GM19438 (cell line): Measurements from ENCODE around the gene SNAPC2.

ENCODE experiments used
- ATAC-seq: cut with Tn5 transposase; IDR thresholded peaks from one replicate; pipeline ENCODE4 v1.9.1; 2021; ENCODE audit warnings: low read depth; ENCODE audit not compliant: unreplicated experiment

The SNAPC2 gene

GRCh38 chr19:7919610-7920518, at the start of gene SNAPC2:
SNAPC2 (plus strand) TSS chr19:7920338; CDS start chr19:7920367, 29 bp downstream.
- ATAC-seq, result peak; percentile 61

GRCh38 chr19:7870571-7871436, 49.3 kb upstream of the SNAPC2 start:
- no peak for ATAC-seq

- ATAC-seq, result no peak
Measured at GRCh38 chr19:7871437-7872305, 48.5 kb upstream of the SNAPC2 start.

- ATAC-seq, result no peak
Measured at GRCh38 chr19:7872306-7873204, 47.6 kb upstream of the SNAPC2 start.

GRCh38 chr19:7873304-7874075, 46.6 kb upstream of the SNAPC2 start:
- no peak for ATAC-seq

- ATAC-seq, result no peak
Measured at GRCh38 chr19:7874076-7874896, 45.9 kb upstream of the SNAPC2 start, which contains the start of gene PRR36. PRR36 (minus strand) TSS chr19:7874390; CDS start chr19:7873689, 701 bp downstream.

- no peak for ATAC-seq
Measured at GRCh38 chr19:7874897-7875273, 45.3 kb upstream of the SNAPC2 start.

GRCh38 chr19:7877249-7877836, 42.8 kb upstream of the SNAPC2 start:
- ATAC-seq, result no peak

GRCh38 chr19:7879111-7879807, 40.9 kb upstream of the SNAPC2 start:
- ATAC-seq, result no peak

- no peak for ATAC-seq
Measured at GRCh38 chr19:7879836-7880235, 40.3 kb upstream of the SNAPC2 start.

- no peak for ATAC-seq
Measured at GRCh38 chr19:7881910-7882309, 38.2 kb upstream of the SNAPC2 start.

GRCh38 chr19:7883105-7883504, 37.0 kb upstream of the SNAPC2 start:
- no peak for ATAC-seq

- ATAC-seq, result no peak
Measured at GRCh38 chr19:7883796-7884570, 36.2 kb upstream of the SNAPC2 start.

GRCh38 chr19:7885818-7886217, 34.3 kb upstream of the SNAPC2 start:
- ATAC-seq, result no peak

- no peak for ATAC-seq
Measured at GRCh38 chr19:7887408-7888144, 32.6 kb upstream of the SNAPC2 start.
